CD4-positive, alpha-beta T cell treated with Interleukin-12 subunit alpha and Interleukin-12 subunit beta, for 1 hour (primary cell): ENCODE data around the gene EME2.
A peak's percentile ranks its signal among the peaks of the same experiment; 100 is the strongest.
"Not testable (repeated sequence)": the region's sequence is repeated elsewhere in the genome, so short reads cannot be mapped to it uniquely, and the experiment has no call there.

Experiments used
- DNase-seq: peaks from one replicate; pipeline ENCODE4 v3.0.0-alpha.2; 2020

EME2 gene

DNA sequence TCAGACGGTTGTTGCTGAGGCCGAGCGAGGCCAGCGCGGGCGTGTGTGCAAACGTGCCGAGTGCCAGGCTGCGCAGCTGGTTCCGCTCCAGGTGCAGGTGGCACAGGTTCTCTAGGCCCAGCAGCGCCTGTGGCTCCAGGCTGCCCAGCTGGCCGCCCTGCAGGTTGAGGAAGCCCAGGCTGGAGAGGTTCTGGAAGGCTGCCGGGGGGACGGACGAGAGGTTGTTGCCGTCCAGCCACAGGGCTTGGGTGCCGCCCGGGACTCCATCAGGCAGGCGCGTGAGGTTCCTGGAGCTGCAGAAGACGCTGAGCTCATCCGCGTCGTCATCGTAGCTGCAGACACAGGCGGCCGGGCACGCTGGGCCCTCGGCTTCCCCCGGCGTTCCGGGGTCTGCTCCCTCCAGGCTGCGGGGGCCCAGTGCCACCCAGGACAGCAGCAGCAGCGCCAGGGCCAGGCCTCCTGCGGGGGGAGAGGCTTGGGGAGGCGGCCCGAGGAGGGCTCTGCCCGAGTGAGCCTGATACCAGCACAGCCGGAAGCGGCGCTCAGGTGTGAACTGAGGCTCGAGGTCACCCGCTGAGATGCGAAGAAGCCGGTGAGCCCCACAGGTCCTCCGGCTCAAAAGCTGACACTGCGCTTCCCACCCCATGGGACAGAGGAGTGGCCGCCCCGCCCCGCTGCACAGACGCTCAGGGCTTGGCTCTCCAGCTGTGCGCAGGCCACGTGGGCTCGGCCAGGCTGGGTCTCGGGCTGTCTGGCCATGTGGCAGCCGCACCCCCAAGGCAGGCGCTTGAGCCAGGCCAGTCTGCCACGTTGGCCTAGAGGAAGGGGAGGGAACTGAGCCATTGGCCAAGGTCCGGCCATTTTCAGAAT lies 19.6 kb downstream of the EME2 start:
- DNase-seq, result no peak

DNA sequence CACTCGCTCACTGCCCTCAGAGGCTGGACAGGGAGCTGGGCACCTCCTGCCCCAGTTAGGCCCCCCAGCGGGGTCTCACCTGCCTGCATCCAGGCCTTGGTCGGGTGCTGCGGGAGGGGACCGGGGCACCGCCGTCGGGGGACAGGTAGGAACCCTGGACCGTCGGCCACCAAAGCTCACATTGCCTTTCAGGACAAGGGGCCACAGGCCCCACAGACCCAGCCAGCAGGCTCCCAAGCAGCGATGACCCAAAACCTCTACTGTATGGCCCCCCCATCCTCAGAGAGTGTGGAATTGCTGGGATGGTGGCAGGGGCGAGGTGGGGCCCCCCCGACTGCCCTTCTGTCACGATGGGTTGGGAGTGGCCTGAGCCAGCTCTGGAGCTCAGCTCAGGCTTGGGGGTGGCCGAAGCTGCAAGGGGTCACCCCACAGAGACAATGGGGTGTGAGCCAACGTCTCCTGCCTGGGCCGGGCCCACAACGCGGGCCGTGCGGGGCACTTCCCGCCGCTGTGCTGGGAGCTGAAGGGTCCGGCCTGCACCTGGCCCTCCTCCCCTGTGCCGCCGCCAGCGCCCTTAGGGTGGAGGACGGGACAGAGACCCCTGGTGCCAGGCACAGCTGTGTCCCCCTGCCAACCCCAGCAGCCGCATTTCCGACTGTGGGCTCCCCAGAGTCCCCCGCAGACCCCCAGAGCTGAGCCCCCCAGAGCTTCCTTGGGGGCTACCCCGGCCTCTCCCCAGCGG lies 20.4 kb downstream of the EME2 start:
- no peak for DNase-seq

DNA sequence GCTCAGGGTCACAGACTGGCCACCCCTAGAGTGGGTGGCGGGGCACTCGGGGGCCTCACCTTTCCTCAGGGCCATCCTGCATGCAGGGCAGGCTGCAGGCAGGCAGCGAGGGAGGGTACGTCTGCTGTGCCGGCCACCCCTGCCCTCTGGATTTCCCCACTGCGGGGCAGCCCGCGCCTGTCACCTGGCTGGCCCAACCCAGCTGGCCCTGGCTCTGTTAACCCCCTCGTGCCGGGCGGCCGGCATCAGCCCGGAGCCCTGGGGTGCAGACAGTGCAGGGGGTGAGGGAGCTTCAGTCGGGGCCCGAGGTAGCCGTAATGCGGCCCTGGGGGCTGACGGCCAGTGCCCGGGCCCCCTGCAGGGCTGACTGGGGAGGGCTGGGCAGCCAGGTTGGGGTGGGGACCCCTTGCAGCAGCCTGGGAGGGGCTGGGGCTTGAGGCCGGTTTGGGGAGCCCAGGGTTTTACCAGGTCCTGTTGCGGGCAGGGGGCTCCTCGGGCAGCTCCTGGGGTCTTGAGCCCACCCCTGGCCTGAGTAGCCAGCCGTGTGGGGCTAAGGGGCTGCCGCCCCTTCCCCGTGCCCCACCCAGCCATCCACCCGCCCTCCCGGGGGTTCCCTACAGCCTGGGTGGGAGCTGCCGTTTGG lies 21.1 kb downstream of the EME2 start, which contains the start of gene IGFALS:
TSS of gene IGFALS (minus strand) at position 128 of the 643 bp plus-strand sequence. CDS start at position 75, 53 bp downstream.
- no peak for DNase-seq

DNA sequence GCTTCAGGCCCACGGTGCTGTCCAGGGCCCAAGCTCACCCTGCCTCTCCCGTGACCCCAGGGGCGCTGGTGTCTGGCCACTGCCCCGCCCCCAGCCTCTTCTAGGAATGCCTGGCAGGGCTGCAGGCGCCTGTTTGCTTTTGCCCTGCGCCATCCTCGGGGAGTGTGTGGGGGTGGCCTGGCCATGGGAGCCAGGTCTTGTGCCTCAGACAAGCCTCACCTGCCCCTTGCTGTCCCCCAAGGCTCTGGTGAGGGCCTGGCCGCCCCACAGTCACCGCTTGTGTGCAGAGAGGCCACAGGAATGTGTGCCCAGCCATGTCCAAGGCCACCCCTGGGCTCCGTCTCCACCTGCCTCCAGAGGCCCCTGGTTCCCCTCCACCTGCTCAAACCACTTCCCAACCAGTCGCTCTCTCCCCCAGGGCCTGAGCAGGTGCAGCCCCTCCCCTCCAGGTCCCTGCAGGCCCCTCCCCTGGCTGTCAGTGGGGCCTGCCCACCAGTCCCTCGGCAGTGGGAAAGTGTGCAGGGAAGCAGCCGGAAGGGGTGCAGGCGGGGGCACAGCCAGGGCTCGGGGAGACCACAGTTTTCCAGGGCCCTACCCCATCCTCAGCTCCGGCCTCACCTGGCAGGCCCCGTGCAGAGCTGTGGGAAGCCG lies 21.7 kb downstream of the EME2 start:
- DNase-seq, result no peak

DNA sequence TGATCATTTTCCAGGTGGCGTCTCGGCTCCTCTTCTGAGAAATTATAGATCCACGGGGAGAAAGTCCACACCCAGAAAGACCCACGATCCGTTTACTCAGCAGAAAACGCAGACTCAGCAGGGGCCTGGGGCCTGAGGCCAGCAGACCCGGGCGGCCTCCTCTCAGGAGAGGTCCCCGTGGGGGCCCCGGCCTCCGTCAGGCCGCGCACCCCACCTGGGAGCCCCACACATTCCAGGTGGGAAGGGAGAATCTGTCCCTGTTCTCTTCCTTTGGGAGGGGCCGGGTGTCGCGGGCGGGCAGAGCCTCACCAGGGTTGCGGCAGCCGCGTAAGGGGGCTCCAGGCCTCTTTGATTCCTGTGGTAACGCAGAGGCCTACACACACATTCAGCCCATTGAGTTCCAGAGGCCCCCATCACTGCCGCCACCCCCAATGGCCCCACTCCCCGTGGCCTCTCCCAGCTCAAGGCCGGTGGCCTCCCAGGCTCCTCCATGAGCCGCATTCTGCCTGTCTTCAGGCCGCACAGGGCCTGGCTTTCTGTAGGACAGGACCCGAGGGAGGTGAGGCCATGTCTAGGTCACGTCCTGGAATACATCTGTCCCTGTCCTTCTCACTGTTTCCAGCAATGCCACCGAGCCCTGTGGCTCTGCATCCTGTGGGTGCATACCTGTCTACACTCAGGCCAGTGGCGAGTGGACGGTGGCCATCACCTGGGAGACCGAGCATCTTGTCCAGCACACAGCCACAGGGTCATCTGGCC lies 22.5 kb downstream of the EME2 start:
- no peak for DNase-seq

DNA sequence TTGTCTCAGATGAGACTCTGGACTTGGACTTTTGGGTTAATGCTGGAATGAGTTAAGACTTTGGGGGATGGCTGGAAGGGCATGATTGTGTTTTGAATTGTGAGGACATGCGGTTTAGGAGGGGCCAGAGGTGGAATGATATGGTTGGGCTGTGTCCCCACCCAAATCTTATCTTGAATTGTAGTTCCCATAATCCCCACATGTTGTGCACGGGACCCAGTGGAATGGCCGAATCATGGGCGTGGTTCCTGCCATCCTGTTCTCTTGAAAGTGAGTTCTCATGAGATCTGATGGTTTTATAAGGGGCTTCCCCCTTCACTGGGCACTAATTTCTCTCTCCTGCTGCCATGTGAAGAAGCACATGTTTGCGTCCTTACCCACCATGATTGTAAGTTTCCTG lies 26.7 kb downstream of the EME2 start:
- not testable (repeated sequence) for DNase-seq

DNA sequence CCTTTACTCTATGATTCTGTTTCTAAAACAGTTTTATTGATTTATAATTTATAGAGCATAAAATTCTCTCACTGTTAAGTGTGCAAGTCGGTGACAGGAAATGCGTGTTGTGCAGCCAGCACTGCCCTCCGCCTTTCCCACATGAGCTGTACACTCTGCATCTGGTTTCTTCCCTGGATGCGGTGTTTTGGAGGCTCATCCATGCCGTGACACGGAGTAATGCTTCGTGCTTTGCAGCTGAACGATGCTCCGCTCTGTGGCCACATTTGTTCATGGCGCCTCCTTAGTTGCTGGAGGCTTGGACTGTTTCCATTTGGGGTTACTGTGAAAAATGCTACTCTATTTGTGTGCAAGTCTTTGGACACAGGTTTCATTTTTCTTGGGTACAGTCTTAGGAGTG lies 28.1 kb downstream of the EME2 start:
- DNase-seq, result no peak

DNA sequence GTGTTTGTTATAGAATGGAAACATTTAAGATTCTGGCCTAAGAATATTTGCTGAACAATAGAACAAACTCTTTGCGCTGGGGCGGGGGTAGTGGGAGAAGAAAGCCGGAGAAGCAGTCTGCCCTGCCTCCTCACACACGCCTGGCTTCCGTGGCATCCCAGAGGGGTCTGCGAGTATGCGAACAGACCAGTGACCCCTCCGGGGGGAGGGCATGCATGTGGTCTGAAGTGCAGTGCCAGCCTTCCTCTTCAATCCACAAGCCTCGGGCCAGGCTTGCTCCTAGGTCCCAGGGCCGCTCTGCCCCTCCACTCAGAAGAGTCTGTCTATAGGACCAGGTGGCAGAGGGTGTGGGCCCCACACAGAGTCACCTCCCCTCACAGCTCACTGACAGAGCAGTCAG lies 35.0 kb downstream of the EME2 start:
- no peak for DNase-seq

DNA sequence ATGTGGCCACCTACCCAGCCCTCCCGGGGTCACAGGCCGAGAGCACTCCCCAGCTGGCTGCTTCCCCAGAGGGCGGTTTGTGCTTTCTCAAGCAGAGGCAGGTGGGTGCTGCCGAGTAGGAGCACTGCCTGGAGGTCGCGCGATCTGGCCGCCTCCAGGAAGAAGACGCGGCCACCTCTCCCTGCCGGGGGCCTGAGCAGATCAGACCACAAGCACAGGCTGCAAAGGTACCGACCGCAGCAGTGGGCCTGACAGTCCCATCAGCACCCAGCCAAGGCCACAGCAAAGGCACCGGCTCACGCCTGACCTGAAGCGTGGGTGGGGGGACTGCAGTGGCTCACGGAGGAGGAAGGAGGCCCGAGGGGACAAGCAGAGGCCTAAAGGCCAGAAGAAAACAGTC lies 36.1 kb downstream of the EME2 start:
- DNase-seq, result no peak

DNA sequence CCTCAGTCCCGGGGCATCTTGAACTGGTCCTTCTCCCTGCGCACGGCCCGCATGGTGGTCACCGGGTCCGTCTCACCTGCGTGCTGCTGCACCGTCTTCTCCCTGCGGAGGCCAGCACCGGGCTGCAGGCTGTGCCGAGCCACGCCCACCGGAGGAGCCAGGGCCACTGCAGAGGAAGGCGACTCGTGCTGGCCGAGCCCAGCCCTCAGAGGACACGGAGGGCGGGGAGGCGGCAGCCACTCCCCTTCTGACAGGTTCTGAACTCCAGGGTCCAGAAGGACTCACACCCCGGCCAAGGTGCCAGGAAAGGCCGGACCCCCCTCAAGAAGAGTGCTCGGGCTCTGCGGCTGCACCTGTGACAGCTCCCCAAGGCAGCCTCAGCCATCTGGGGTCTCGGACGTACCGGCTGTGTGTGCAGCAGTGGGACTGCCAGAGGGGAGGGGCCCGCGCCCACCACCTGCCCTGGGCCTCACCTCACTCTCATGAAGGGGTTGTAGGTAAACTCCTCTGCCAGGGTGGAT lies 36.7 kb downstream of the EME2 start:
- no peak for DNase-seq

DNA sequence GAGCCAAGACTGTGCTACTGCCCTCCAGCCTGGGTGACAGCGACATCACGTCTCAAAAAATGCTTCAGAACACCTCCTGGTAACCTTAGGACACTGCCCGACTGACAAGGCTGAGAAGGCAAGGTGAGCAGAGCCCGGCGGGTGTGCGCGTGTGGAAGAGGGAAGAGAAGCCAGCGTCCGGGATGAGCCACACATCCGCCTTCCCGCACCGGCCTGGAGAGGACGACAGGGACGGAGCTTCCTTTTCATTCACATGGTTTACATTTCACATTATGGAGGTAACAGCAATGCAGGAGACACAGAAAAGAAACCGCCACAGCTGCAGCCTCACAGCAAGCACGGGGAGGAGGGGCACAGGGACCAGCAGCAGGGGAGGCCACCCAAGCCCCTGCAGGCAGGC lies 37.5 kb downstream of the EME2 start:
- no peak for DNase-seq

DNA sequence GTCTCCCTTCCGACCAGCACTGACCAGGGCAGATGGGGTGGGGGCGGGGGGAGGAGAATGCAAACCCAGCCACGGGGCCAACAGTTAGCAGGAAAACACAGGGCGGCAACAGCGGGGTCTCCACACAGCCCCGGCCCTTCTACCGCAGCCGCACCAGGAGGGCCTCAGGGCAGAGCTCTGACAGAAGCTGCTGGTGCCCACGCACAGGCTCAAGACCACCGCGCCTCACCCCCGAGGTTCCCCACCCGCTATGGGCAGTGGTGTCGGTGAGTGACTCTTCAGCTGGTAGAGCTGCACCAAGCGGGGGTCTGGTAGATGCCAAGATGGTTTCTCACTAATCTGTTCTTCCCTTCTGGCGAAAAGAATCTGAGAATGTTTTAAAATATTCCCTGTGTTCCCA lies 37.9 kb downstream of the EME2 start:
- no peak for DNase-seq

DNA sequence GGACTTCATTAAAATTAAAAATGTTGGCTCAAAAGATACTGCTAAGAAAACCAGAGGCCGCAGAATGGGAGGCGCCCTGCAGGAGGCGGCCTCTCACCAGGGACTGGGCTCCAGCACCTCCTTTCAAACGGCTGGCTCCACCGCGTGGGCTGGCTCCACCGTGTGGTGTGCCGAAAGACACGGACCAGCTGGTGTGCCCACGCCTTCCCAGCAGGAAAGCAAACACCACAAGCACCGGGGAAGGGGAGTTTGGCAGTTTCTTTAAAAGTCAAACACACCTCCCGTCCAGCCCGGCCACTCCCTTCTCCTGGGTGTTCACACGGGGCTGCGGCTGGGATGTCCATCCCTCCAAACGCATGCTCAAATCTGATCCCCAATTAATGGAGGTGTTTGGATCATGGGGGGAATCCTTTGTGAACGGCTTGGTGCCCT lies 40.1 kb downstream of the EME2 start:
- DNase-seq, result peak; percentile 44

DNA sequence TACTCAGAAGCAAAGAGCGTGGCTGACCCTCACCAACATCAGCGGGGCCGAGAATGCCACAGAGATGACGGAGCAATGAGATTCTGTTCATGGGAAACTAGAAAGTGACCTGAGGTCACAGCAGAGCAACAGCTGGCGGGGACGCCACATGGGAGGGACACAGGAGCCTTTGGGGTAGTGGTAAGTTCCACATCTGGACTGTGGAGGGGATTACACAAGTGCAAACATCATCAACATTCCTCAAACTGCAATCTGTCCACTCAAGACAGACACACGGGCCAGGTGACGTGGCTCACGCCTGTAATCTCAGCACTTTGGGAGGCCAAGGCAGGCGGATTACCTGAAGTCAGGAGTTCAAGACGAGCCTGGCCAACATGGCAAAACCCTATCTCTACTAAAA lies 42.9 kb downstream of the EME2 start:
- no peak for DNase-seq

DNA sequence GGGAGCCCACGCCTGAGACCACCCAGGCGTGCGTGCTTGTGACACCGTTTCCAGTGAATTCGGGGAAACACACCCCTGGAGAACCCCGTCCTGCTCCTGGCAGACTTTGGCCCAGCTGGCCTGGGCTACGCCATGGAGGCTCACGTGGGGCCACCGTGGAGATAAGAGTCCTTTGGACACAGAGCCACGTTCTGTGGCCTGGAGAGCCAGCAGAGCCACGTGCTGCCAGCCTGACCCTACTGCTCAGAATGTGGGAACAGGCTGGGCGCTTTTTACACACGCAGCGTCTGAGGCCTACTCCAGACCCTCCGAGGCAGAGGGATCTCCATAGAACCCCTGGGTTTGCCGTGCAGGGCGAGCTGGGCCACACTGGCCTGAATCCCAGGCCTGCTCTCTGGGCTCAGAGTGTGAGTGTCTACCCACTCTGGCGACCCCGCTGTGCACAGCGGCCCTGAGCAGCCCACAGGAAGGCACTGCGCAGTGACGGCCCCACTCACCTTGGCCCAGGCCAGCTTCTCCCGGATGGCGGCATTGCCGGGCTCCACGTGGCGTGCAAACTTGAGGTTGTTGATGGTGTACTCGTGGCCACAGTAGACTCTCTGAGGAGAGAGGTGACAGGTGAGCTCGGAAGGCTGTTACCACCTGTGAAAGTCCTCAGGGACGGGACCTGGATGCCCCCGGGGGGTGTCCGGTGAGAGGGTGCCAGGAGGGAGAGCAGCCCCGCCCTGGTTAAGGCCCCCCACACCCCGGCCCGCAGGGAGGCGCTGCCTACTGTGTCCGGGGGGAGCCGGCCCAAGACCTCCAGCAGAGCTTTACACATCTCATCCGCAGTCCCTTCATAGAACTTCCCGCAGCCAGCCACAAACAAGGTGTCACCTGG lies 44.0 kb downstream of the EME2 start:
- DNase-seq, result no peak

DNA sequence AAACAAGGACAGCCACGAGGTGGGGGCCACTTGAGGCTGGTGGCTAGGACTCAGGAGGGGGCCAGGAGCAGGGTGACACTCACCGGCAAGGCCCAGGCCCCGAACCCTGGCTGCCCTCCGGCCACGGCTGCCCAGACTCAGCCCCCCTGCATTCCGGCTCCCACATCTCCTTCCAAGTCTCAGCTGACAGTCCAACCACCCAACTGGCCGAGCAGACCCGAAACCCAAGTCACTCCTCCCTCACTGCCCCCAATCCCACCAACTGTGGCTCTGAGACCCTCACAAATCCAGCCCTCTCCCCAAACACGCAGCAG lies 44.6 kb downstream of the EME2 start:
- no peak for DNase-seq

DNA sequence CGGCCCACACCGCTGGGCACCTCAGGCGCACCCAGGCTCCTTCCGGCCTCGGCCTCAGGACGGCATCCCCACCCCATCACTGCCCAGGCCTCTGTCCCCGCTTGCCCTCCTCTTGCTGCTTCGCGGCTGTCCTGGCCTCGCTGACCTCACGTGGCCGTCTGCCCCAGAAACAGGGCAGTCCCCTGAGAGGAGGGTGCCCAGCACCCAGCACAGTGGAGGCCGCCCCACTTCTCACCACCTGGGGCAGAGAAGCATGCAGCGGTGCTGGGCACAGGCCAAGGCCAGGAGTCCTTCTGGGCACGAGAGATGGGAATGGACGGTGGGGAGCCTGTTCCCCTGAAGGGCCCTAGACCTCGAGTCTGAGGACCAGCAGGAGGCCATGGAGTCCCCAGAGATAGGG lies 45.1 kb downstream of the EME2 start:
- no peak for DNase-seq

DNA sequence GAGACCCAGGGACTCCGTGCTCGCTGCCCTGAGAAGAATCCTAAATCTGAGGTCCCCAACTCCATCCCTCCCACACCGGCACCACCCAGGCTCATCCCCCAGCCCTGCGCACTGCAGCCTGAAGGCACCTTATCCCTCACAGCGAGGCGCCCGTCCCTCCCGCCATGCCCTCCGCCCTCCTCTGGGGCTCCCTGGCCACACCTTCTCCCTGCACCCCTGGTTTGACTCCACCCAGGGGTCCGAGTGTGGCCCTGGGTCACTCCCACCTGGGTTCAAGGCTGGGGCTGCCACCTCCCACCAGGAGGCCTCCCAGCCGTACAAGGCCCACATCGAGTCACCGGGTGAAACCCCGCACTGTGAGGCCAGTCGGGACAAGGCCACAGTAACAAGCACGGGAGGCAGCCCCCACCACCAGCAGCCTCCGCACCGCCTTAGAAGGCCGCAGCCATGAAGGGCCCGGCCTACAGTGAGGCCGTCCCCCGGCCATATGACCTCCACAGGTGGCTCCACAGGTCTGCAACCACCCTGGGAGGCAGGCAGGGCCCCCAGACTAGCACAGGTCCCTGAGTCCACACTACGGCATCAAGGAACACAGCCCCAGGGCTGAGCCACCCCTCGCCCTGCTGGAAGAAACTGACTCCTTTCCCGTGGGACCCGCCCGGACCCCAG lies 45.7 kb downstream of the EME2 start:
- no peak for DNase-seq

DNA sequence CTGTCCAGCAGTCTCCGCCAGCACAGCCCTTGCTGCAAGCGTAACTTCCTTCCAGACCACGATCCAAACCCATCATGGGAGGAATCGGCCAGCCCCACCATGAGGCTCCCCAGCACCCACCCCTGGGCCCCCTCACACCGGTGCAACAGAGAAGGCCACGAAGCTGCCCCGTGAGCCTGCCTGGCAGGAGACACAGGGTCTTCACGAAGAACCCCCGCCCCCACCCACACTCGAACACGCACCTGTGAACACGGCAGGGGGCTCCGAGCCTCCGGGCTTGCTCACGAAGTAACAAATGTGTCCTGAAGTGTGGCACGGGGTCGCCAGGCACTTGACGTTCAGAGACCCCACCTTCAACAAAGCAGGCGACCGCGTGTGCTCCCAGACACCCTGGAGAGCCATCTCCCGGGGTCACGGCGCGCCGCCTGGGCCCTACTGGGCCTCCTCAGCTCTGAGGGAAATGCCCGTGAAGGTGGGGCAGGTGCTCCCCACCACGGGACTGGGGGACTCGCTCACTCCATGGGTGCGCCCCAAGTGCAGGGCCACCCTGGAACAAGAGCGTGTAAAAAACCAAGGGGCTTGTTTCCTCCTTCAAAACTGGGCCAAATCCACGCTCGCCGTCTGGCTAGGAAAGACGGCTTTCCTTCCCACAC lies 46.4 kb downstream of the EME2 start:
- DNase-seq, result no peak

DNA sequence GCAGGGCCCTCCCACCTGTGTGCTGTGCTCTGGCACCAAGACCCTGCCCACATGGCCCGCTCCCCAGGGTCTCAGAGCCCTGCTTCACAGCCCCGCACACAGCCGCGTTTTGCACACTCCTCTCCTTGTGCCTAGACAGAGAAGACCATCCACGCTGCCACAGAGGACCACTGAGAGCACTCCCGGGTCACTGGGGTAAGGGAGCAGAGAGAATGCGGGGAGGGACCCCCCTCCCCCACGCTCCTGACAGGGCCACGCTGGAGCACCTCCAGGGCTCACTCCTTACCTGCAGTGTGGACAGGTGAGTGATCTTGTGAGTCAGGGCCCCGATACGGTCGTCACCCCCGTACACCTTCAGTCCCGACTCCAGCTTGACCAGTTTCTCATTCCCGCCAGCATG lies 47.0 kb downstream of the EME2 start:
- DNase-seq, result no peak
